Measurements from ENCODE around the gene ARHGEF7.

Gene ARHGEF7

DNA sequence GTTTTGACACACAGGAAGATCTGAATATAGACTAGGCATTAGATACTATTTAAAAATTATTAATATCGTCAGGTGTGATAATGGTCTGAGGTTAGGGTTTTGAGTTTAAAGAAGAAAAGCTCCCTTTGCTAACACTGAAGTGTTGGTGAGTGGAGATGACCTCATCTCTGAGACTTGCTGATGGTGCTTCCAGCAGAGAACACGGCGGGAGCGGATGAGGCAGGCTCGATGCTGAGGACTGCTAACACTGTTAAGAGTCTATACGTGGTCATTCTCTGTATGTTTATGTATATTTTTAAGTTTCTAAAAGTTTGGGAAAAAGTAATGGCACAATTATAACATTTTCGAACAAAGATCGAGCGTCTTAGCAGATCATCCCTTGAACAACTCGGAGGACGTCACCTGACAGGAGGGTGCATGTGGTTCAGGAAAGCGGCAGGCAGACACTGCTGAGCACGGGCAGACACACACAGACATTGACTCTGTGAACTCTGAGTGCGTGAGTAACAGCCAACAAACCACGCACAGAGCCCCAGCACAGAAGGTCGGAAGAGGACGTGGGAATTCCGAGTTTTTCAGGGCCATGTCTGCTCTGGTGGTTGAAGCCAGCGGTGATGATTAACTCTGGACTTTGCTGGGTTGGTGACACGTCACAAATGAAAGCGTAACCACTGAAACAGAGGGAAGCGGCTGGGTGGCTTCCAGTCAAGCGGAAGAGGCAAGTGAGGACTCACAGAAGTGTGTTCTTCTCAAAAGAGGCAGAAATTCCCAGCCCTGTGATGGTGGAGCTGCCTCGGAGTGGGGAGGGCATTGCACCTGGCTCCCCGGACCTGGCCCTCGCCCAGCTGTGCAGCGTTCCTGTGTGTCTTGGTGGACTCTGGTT lies 113.4 kb downstream of the ARHGEF7 start:
- DNase-seq: no peak

DNA sequence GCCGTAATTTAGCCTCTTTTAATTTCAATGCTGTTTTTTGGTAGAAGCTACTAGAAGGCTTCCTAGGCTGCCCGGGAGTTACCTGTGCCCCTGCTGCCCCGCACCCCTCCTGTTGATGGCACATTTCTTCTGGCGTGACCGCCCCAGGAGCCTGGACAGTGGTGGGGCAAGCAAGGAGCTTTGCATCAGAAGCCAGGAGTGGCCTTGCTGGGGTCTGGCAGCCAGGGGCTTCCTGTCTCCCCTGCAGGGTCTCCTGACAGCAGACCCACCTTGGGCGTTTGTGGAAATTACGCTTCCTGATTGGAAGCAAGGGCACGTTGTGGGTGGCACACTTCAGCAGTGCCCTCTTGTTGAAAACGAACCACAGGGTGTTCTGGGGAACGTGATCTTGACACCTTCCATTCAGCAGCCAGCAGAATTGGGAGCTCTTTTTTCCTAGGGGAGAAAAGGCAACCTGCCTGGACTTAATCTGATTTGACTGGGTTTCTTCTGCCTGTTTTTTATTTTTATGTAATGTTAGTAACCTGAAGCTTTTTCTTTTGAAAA lies 115.3 kb downstream of the ARHGEF7 start:
- no peak for DNase-seq

DNA sequence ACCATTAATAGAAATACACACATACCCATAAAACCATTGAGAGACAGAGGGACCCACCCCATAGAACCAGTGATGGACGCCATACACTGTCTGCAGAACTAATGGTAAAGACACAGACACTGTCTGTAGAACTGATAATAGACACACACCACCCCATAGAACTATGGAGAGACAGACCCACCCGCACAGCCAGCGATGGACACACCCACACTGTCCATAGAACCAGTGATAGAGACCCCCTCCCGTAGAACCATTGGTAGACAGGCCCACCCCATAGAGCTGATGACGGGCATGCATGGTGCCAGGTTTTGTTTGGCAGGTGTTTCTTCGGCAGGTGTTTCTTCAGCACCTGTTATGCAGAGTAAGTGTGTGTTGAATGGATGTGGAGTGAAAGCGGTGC lies 117.1 kb downstream of the ARHGEF7 start:
- no peak for DNase-seq

DNA sequence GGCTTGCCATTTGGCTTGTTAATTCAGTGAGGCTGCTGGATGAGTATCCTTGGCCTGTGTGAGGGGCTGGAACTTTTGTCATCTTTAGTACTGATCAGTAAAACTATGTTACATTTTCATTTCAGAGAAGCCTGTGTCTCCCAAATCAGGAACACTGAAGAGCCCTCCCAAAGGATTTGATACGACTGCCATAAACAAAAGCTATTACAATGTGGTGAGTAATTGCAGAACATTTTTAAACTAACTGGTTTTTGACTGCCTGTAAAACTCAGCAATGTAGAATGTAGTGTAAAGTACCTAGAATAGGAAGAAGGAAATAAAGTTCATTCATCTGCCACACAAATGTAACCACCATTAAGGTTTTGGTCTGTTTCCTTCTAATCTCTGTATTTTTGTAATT lies 118.0 kb downstream of the ARHGEF7 start:
- no peak for DNase-seq

DNA sequence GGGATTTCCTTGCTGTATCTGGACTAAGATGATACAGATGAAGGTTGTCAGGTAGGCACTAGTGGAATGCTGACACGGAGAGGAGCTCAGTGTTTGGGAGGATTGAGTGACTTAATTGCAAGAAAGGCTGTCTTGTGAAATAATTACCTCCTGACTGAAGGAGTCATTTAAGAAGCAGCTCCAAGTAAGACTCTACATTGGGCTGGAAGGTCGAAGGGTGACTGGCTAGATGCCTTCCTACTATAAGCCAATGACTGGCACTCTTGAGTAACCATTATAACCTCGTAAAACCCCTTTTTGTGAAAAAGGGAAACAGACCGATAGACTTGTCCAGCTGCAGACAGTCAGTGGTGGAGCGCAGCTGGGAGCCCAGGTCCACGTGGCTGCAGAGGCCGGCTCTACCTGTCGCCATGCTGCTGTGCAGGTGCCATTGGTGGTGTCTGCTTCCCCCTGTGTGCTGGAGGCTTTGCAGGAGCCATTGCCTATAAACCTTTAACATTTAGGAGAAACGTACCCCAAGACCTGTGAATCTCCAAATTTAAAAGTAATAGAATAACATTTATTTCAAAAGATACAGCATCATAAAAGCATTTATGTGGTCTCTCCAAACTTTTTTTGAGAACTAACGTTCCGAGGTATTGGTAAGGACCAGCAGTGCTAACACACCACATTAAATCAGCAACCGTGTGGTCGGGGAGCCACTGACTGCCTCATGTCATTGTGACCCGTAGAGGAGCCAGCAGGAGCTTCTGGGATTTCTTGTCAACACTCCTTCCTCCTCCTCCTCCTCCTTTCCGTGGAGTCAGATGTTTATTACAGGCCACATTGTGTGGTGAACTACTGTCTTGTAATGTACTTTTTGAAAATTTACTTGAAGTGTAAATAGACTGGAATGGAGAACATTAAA lies 124.9 kb downstream of the ARHGEF7 start:
- no peak for DNase-seq

DNA sequence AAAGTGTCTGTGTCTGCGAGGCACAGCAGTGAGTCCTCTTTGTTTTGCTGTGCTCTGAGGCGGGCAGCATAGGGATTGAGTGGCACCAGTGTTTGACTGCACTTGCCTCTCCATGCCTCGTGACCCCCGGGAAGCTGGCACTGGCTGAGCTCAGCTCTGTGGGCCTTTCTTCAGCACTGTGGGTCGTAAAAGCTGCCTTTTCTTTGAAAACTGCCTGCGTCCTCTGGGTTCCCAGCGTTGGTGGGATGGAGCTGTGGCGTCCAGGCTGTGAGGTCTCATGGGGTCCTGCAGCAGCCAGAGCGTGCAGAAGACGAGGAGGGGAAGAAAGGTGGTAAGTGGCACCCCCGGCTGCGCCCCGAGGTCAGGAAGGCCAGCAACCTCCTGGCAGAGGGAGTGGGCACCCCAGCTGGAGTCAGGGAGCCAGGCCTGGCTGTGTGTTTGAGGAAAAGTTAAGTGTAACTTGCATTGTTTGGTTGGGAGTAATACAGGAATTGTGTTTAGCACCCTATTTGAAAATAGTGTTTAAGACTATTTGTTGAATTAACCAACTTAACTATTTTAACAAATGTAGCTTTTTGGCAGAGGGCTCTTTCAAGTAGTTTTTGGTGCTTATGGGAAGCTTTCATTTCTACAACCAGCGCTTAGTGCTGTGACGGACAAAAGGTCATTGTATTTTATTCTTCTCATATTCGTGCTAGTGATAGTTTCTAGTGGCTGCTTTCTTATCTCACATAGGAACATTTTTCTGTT lies 126.1 kb downstream of the ARHGEF7 start:
- no peak for DNase-seq

DNA sequence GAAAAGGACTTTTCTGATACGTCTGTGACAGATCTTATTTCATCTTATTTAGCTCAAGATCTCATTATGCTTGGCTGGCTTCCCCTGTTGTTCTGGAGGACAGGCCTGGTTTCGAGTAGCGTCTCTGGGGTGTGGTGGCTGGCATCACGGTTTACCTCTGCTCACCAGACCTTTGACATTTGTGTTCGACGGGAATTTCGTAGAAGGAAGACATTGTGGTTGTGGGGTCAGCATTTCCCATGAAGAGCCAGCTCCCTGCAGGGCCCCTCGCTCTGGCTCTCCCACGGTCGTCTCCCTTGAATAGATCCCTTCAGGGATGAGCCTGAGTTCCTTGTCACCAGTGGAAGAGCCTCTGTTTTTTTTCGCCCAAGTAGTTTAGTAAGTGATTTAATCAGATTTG lies 126.8 kb downstream of the ARHGEF7 start:
- DNase-seq: no peak

DNA sequence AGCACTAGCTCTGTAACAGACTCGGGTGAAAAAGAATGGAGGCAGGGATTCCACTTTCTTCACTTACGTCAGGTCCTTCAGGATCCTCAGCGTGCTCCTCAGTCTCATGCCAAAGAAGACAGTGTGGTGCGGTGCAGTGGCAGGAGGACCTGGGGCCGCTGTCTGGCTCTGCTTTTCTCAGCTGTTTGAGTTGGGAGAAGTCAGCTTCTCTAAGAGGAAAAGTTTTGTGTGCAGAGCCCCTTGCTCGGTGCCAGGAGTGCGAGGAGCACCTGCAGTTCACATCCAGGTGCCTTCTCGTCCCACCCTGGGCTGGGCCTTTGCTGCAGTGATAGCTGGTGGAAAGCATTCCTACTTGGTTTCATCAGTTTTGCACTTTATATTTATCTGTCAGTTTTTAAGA lies 127.5 kb downstream of the ARHGEF7 start:
- DNase-seq: no peak

DNA sequence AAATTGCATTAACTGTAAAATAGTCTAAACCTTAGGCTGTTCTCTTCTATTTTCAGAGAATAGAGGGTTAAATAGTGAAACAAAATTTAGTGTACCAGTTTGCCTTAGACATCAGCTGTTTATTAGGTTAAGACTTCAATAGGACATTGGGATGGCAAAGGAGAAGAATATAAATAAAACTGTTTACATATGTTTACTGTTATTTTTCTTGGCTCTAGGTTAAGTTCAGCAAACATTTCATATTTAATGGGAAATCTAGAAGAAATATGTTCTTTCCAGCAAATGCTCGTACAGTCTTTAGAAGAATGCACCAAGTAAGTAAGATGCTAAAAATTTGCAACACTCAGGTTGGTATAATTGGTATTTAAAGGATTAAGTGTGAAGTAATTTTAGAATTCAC lies 128.9 kb downstream of the ARHGEF7 start:
- no peak for DNase-seq

DNA sequence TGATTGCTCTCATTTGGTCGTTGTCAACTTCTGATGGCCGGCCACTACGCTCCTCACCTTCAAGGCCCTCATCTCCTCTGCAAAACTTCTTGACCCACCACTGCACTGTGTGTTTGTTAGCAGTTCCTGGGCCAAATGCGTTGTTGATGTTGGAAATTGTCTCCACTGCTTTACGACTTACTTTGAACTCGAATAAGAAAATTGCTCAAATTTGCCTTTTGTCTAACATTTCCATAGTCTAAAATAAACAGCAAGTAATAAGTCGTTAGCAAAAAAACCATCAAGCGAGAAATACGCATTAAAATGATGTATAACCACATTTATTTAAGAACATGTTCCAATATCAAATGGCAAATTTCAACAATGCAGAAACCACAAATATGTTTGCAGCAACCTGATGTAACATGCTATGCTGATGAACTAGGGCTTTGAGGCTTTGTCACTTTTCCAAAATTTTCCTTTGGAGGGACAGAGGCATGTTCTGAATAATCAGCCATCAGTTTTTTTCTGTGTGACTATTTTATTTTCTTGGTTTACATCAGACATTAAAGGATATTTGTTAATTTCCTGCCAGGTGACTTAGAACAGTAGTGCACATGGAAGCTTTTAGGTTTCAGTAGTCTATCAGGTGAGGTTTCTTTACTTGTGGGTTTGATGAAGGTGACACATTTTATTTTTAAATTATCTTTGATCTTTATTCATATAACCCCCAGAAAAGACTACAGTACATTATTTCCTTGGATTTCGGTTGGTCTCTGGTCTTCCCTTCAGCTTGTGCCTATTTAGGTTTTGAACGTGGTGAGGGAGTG lies 130.7 kb downstream of the ARHGEF7 start:
- no peak for DNase-seq

DNA sequence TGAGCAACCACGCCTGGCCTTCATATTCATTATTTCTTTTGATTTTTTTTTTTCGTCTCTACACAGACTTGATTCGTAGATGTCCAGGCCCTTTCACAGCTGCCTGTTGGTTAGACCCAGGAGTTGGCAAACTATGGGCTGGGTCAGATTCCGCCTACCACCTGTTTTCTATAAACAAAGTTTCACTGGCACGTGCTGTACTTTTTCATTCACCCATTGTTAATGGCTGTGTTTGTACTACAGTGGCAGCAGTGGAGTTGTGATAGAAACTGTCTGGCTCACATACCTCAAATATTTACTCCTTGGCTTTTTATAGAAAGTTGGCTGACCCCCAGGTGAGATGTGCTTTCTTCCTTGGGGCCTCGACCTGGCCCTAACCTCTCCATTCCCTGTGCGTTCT lies 132.4 kb downstream of the ARHGEF7 start:
- no peak for DNase-seq

DNA sequence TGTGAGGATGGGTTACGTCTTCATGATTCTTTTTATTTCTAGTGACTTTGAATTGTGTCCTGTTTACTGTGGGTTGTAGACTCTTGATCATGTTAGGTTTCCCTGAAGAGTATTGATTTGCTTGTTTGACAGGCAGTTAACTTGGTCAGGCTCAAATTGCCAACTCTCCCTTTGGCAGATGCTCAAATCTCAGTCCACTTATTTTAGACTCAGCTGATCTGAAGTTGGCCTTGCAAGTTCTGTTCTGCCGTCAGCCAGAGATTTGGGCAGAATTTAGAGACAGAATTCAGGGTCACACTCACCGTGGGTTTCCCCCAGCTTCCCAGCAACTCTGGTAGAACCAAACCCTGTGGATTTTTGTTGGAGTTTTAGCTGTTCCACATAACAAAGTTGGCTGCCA lies 133.7 kb downstream of the ARHGEF7 start:
- DNase-seq: no peak

DNA sequence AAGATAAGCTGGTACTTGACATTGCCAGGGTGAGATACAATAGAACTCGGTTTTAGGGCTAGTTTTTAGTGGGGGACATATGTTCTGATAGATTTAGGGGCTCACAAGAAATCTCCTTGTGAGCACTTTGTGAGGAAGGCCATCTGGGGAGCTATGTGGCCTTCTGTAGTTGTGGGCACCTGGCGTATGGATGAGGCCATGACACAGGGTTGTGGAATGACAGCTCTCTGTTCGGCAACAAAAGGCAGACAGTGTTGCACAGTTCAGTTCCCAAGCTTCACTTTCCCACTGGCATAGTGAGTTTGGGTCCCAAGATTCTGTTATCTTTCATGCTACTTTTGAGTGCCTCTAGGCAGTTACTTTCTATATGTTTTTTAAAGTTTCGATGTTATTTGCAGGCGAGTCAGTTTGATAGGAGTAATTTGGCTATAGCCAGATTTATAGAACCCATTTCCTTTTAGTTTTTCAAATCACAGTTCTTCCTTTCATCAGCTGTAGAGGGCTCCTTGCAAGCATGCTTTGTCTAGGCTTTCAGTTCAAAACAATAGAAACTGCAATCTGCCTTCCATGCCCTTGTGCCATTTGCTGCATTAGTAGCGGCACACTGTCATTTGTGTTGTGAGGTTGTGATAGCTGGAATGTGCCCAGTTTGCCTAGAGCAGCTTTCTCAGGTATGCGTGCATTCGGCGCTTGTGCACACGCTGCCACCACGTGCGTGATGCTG lies 134.7 kb downstream of the ARHGEF7 start:
- no peak for DNase-seq

DNA sequence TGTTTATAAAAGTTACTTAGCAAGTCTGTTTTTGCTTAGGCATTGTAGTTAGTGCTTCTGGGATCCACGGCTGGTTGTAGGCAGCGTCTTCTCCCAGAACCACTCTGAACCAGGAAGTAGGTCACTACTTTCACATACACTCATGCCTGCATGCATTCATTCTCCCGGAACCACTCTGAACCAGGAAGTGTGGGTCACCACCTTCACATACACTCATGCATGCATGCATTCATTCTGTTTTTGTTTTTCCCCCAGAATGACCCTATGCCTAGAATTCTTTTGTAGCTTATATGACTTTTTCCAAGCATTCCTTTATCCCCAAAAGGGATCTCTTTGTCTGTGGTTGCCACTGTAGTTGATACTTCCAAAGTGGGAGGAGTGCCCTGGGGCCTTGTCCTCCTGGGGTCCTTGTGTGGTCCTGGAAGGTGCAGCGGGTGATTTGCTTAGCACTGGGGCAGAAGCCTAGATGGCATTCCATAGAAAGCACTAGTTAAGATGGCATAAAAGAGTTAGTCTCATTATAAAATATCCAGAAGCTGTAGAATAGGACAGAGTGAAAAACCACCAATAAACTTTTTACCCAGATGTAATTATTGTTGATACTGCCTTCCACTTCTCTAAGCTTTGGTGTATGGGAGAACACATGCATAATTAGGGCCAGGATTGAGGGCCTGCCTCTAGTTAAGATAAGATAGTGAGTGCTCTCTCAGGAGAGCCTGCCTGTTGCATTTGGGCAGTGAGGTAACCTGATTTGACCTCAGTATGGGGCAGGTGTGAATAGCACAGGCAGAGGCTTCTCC lies 136.7 kb downstream of the ARHGEF7 start:
- no peak for DNase-seq

DNA sequence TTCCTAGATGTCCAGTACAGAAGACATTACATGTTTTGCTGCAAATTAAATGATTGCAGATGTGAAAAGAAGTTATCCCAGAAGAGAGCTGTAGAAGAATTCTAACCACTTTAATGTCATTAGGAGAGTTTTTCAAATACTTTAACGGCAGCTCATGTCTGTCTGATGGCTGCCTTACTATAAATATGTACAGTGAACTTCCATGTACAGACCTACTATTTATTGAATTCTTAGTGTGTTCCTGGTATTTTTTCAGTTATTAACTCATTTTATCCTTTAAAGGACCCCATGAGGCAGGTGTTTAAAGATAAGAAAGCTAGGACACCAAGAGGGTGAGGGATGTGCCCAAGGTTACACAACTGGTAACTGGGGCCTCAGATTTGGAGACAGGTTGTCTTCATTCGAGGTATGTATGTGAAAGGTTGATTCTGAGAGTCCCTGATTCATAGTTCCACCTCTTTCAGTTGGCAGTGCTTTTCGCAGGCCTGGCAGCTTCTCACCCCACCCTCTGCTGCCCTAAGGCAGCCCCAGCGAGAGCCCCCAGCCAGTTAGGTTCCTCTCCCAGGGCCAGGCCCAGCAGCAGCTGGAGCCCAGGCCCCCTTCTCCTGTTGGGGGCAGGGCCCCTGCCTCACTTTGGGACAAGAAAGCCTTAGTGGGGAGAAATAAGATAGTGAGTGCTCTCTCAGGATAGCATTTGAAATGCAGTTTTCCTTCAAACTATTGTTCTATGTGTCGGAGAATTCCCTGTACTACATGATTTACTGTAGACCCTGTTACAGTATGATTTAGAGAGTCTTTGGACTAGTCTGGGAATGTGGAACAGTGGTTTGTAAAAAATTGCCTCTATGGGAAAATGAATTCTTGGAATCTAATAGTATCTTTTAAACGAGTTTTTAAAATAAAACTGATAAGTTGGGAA lies 137.6 kb downstream of the ARHGEF7 start:
- no peak for DNase-seq

DNA sequence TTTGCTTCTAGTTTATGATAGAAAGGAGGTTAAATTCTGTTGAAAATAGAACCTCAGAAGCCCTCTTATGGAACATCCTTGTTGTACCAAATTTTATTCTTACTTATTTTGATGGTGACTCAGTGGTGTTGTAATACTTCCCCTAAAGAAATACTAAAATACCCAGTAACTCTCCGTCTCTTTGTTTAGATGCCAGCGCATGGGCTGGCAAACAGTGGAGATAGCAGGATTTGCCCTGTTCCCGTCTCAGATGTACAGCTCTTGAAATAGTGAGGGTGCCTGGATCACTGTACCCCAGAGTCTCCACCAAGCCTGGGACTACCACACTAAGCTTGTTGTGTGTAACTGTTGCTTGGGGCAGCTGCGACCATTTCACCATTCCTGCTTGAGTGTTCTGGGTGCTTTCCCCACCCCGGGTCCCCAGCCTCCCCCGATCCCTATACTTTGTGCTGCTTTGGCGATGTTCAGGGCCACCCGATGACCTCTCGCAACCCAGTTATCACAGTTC lies 138.3 kb downstream of the ARHGEF7 start:
- DNase-seq: no peak

DNA sequence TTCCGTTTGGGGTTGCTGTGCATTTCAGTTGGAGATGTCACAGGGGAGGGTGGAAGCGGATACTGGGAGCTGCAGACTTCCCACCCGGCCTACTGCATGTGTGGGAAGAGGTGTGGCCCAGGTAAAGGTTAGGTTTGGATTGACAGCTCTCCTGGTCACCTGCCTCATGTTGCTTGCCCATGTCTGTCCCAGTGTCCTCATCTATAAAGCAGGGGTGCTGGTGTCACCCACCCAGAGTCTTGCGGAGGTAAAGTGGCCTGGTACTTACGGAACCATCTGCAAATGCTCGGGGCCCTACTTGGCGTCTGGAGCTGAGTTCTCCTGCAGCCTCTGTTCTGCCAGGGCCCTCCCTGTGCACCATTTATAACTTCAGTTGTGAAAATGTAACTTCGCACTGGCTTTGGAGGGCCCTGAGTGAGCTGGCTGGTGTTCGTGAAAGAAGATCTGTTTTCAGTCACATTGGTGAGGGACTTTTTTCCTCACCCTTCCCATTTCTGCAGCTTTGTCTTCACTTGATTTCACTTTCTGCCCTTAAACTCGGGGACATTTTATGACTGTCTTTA lies 140.2 kb downstream of the ARHGEF7 start:
- DNase-seq: no peak

DNA sequence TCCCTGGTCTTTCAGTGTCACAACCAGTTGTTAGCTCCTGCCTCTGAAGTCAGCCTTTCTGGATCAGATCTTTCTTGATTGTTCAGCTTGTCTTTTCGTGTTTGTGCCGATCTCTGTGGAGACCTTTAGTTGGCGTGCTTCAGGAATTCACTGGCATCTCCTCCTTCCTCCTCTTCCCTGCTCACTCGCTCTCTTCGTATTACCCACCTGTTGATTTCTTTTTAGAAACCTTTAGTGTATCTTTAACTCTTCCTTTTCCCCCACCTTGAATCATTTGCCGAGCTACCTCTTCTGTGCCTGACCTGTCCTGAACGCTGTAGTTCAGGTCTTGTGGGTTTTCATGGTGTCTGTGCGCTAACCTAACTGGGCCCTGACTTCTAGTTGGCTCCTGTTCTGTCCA lies 141.3 kb downstream of the ARHGEF7 start:
- DNase-seq: no peak

DNA sequence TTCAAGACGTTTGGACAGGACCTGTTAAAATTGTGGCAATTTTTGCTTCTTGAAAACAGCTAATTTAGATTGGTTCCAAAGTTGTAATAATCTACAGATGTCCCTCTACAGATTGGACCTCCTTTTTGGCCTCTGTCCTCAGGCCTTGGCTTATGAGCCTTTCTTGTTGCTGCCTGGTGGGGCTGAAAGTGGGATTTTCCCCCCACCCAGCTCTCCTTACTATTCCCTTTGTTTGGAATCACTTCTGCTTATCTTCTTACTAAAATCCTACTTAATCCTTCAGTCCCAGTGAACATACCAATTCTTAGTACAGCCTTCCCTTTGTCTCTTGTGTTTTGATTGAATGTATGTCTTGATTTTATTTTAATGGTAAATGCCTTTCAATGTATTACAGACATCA lies 141.8 kb downstream of the ARHGEF7 start:
- no peak for DNase-seq

All from NK-92 treated with Interleukin-12 subunit alpha and Interleukin-12 subunit beta, amount 100 ng/mL, for 24 hours (cell line).